WI38 (cell line): ENCODE measurements around the gene ANKRD29.
"Not testable (repeated sequence)": the region's sequence is repeated elsewhere in the genome, so short reads cannot be mapped to it uniquely, and the experiment has no call there.

Experiments used
- H3K4me3 ChIP-seq: 2 replicates; pipeline ENCODE4 v1.5.1; 2011; ENCODE audit warnings: low read depth, mild to moderate bottlenecking, control low read depth, low read length
- TF ChIP-seq, protein P1 (sequence below): IDR thresholded peaks from 2 replicates; pipeline ENCODE4 v1.5.1; 2012; ENCODE audit warnings: low read depth, mild to moderate bottlenecking, control low read depth, low read length

Gene ANKRD29

DNA sequence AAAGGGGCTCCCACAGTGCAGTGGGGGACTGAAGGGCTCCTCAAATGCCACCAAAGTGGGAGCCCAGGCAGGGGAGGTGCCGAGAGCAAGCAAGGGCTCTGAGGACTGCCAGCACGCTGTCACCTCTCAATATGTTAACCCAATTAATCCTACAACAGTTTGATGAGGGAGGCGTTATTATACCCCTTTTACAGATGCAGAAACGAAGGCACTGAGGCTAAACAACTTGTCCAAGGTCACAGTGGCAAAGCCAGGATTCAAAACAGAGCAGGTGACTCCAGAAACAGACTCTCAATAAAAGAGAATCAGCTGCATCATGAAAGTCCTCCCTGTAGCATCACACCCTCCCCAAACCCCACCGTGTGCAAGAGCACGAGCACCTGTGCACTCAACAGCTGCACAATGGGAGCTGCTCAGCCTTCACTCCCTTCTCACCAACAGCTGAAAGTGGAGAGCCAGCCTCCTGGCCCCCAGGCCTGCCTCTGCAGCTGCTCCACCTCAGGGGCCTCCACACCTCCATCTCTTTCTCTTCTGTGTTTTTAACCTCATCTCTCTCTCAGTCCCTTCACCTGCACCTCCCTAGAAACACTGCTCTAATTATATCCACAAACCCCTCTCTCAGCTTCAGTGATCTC is 84.5 kb downstream of the ANKRD29 start:
- TF ChIP-seq, protein P1, sequence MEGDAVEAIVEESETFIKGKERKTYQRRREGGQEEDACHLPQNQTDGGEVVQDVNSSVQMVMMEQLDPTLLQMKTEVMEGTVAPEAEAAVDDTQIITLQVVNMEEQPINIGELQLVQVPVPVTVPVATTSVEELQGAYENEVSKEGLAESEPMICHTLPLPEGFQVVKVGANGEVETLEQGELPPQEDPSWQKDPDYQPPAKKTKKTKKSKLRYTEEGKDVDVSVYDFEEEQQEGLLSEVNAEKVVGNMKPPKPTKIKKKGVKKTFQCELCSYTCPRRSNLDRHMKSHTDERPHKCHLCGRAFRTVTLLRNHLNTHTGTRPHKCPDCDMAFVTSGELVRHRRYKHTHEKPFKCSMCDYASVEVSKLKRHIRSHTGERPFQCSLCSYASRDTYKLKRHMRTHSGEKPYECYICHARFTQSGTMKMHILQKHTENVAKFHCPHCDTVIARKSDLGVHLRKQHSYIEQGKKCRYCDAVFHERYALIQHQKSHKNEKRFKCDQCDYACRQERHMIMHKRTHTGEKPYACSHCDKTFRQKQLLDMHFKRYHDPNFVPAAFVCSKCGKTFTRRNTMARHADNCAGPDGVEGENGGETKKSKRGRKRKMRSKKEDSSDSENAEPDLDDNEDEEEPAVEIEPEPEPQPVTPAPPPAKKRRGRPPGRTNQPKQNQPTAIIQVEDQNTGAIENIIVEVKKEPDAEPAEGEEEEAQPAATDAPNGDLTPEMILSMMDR = no peak
- H3K4me3 ChIP-seq = no peak overlapping the region

- not testable (repeated sequence) for H3K4me3 ChIP-seq
These were observed 85.2 kb downstream of the ANKRD29 start for GRCh38 chr18:23577521-23577920.

DNA sequence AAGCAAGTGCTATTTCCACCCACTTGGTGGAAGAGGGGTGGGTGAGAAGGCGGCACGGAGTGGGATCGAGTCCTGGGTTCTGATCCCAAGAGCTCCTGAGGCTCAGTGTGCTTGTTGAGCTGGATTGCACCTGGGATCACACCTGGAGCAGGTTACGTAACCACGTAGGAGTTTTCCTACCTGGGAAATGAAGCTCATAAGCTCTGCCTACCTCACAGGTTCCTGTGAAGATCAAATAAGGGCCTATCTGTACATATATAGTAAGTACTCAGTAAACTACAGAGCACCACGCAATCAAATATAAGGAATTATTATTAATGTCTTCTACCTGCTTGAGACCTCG is 87.4 kb downstream of the ANKRD29 start:
- TF ChIP-seq, protein P1 = no peak
- H3K4me3 ChIP-seq = no peak overlapping the region

DNA sequence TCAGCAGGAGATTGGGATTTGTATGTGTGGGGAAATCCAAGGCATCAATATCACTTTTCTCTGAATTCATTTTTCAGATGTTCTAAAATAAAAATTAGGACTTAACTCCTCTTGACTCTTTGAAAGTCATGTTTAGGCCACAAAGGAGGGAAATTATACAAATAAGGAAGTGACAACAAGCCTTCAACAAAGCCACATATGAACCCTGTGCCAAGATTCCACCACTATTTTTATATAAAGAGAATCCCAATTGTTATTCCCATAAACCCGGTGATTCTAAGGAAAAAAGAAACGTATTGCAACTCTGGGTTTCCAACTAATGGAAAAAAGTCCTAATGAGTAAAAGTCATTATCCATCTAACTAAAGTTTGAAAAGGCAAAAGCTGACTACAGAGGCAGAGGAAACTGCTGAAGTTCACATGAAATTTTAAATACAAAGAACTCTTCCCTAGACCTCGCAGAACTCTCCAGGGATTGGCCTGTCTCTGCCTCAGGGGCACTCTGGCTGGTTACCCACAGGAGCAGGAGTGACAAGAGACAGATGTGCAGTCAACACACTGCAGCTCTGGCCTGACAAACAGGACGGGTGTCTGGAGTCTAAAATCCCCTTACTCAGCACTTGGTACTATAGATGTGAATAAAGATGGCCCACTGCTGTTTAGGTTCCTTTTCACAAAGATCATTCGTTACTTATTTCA is 88.0 kb downstream of the ANKRD29 start:
- no peak overlapping the region for H3K4me3 ChIP-seq
- TF ChIP-seq, protein P1 = no peak

DNA sequence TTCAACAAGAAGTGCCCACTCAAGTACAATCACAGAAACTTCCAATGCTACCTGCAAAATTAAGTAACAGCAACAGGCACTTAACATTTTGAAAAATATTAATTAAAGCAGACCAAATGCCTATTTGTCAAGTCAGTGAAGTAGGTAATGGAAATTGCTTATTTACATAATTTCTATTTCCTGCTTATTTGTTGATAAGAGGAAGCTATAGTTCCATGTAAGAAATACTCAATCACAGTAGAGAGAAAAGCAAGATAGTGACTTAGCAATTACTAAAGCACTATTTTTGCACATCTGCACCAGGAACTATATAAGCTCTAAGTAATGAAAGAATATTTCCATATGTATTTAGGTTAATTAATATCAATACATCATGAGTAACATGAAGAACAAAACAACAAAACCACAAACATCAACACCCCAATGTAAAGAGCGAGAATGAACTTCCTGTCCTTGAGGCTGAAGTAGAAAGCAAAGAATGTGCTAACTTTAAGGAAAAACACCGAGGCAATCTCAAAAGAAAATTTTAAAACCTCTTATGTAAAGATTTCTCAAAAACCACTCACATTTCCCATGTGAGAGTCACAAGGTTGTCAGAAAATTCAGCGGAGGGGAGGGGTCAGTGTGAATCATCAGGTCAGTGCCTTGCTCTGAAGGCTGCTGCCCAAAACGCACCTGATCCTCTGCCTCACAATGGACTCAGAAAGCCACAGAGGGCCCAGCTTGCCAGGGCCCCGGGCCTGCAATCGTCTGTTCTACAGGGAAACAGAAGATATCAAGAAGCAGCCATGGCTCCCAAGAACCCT is 88.9 kb downstream of the ANKRD29 start:
- TF ChIP-seq, protein P1 = no peak
- H3K4me3 ChIP-seq = no peak overlapping the region

GRCh38 chr18:23573020-23573419 is 89.7 kb downstream of the ANKRD29 start:
- H3K4me3 ChIP-seq = no peak overlapping the region
- TF ChIP-seq, protein P1 = no peak

- no peak overlapping the region for H3K4me3 ChIP-seq
- TF ChIP-seq, protein P1 = no peak
These were observed 90.1 kb downstream of the ANKRD29 start for GRCh38 chr18:23572570-23572969.
